ENCODE measurements around the gene TNFSF15. TPM values are rescaled to one million over a fixed set of nuclear protein-coding genes. Genes with fewer than 3 reads are reported as not detected.

Gene TNFSF15
- total and polyA plus RNA-seq, 4 experiments from 2014 or later, result 0.06 to 0.11 TPM; not detected in 2

- Histone ChIP-seq H3K27ac (ENCODE audit: low read depth, low read length) (no peak overlapping the region), H3K4me3 (ENCODE audit: low read length in 2 of 2) (no peak overlapping the region), H3K4me1 (ENCODE audit: insufficient read depth, low read length) (peaks cover 21% of the 10 kb centered on the region), H3K36me3 (ENCODE audit: insufficient read depth, low read length) (no peaks in the 10 kb centered on the region), H3K9me3 (ENCODE audit: control insufficient read depth in 1 of 2, low read length in 2 of 2) (no peaks in the 10 kb centered on the region), H3K27me3 (ENCODE audit: insufficient read depth, low read length) (no peaks in the 10 kb centered on the region)
- intact Hi-C loops (cut with micrococcal nuclease), result no loop called here
- H3K27ac Mint-ChIP-seq, result peak overlapping the region in 3 of 7 donors; percentile 2 to 36 (median 10)
- H3K4me3 Mint-ChIP-seq, result no peak overlapping the region
- DNase-seq, result no peak
- peaks cover 21 to 25% (median 24%) of the 10 kb centered on the region in 4 donors for H3K4me1 Mint-ChIP-seq
- ChIA-PET CTCF (ENCODE audit: partially characterized antibody) (no interaction called here), POLR2A (ENCODE audit: partially characterized antibody) (no interaction called here)
- no peaks in the 10 kb centered on the region for H3K27me3 Mint-ChIP-seq
- H3K36me3 Mint-ChIP-seq, result no peaks in the 10 kb centered on the region
- H3K9me3 Mint-ChIP-seq, result no peaks in the 10 kb centered on the region
These were observed 2.2 kb downstream of the TNFSF15 start for GRCh38 chr9:114803479-114804265.

GRCh38 chr9:114799925-114800324 is 5.9 kb downstream of the TNFSF15 start:
- H3K36me3 Mint-ChIP-seq, result no peaks in the 10 kb centered on the region
- intact Hi-C loops (cut with micrococcal nuclease), result no loop called here

GRCh38 chr9:114799441-114799840 is 6.4 kb downstream of the TNFSF15 start:
- ChIA-PET POLR2A (ENCODE audit: partially characterized antibody) (no interaction called here), CTCF (ENCODE audit: partially characterized antibody) (no interaction called here)
- no peak for DNase-seq
- Histone ChIP-seq H3K27me3 (ENCODE audit: insufficient read depth, low read length) (no peaks in the 10 kb centered on the region), H3K4me1 (ENCODE audit: insufficient read depth, low read length) (no peaks in the 10 kb centered on the region), H3K9me3 (ENCODE audit: control insufficient read depth in 1 of 2, low read length in 2 of 2) (no peaks in the 10 kb centered on the region), H3K4me3 (ENCODE audit: low read length in 2 of 2) (no peak overlapping the region), H3K27ac (ENCODE audit: low read depth, low read length) (no peak overlapping the region), H3K36me3 (ENCODE audit: insufficient read depth, low read length) (no peaks in the 10 kb centered on the region)
- Mint-ChIP-seq H3K4me1 (peaks cover 0 to 3% (median 1%) of the 10 kb centered on the region in 4 donors), H3K9me3 (no peaks in the 10 kb centered on the region), H3K4me3 (no peak overlapping the region), H3K36me3 (no peaks in the 10 kb centered on the region), H3K27me3 (no peaks in the 10 kb centered on the region), H3K27ac (no peak overlapping the region)
- intact Hi-C loops (cut with micrococcal nuclease), result no loop called here

More at GRCh38 chr9:114799925-114800324, 5.9 kb downstream of the TNFSF15 start:
- ChIA-PET CTCF (ENCODE audit: partially characterized antibody) (no interaction called here), POLR2A (ENCODE audit: partially characterized antibody) (no interaction called here)
- Histone ChIP-seq H3K27me3 (ENCODE audit: insufficient read depth, low read length) (no peaks in the 10 kb centered on the region), H3K36me3 (ENCODE audit: insufficient read depth, low read length) (no peaks in the 10 kb centered on the region), H3K4me3 (ENCODE audit: low read length in 2 of 2) (no peak overlapping the region), H3K9me3 (ENCODE audit: control insufficient read depth in 1 of 2, low read length in 2 of 2) (no peaks in the 10 kb centered on the region), H3K27ac (ENCODE audit: low read depth, low read length) (no peak overlapping the region), H3K4me1 (ENCODE audit: insufficient read depth, low read length) (no peaks in the 10 kb centered on the region)
- Mint-ChIP-seq H3K27ac (no peak overlapping the region), H3K4me3 (no peak overlapping the region), H3K27me3 (no peaks in the 10 kb centered on the region), H3K9me3 (no peaks in the 10 kb centered on the region), H3K4me1 (peaks cover 0 to 3% (median 1%) of the 10 kb centered on the region in 4 donors)
- no peak for DNase-seq

GRCh38 chr9:114798780-114799427 is 6.9 kb downstream of the TNFSF15 start:
- H3K36me3 ChIP-seq (ENCODE audit: insufficient read depth, low read length), result no peaks in the 10 kb centered on the region
- no peaks in the 10 kb centered on the region for H3K27me3 ChIP-seq (ENCODE audit: insufficient read depth, low read length)
- no peaks in the 10 kb centered on the region for H3K9me3 ChIP-seq (ENCODE audit: control insufficient read depth in 1 of 2, low read length in 2 of 2)
- H3K27ac ChIP-seq (ENCODE audit: low read depth, low read length), result no peak overlapping the region
- Mint-ChIP-seq H3K9me3 (no peaks in the 10 kb centered on the region), H3K36me3 (no peaks in the 10 kb centered on the region), H3K4me3 (no peak overlapping the region), H3K4me1 (peaks cover 0 to 3% (median 1%) of the 10 kb centered on the region in 4 donors), H3K27me3 (no peaks in the 10 kb centered on the region), H3K27ac (no peak overlapping the region)
- H3K4me1 ChIP-seq (ENCODE audit: insufficient read depth, low read length), result no peaks in the 10 kb centered on the region
- intact Hi-C loops (cut with micrococcal nuclease), result no loop called here
- DNase-seq, result no peak
- no peak overlapping the region for H3K4me3 ChIP-seq (ENCODE audit: low read length in 2 of 2)
- POLR2A ChIA-PET (ENCODE audit: partially characterized antibody), result no interaction called here
- CTCF ChIA-PET (ENCODE audit: partially characterized antibody), result no interaction called here

GRCh38 chr9:114798101-114798500 is 7.7 kb downstream of the TNFSF15 start:
- no peak overlapping the region for H3K27ac ChIP-seq (ENCODE audit: low read depth, low read length)
- H3K4me1 ChIP-seq (ENCODE audit: insufficient read depth, low read length), result no peaks in the 10 kb centered on the region
- H3K27me3 ChIP-seq (ENCODE audit: insufficient read depth, low read length), result no peaks in the 10 kb centered on the region
- Mint-ChIP-seq H3K4me3 (no peak overlapping the region), H3K9me3 (no peaks in the 10 kb centered on the region), H3K36me3 (no peaks in the 10 kb centered on the region), H3K4me1 (peaks cover 0 to 3% (median 1%) of the 10 kb centered on the region in 4 donors), H3K27ac (no peak overlapping the region), H3K27me3 (no peaks in the 10 kb centered on the region)
- no peaks in the 10 kb centered on the region for H3K36me3 ChIP-seq (ENCODE audit: insufficient read depth, low read length)
- no peaks in the 10 kb centered on the region for H3K9me3 ChIP-seq (ENCODE audit: control insufficient read depth in 1 of 2, low read length in 2 of 2)
- no peak for DNase-seq
- no peak overlapping the region for H3K4me3 ChIP-seq (ENCODE audit: low read length in 2 of 2)
- intact Hi-C loops (cut with micrococcal nuclease), result no loop called here
- ChIA-PET CTCF (ENCODE audit: partially characterized antibody) (no interaction called here), POLR2A (ENCODE audit: partially characterized antibody) (no interaction called here)

- Histone ChIP-seq H3K27me3 (ENCODE audit: insufficient read depth, low read length) (no peaks in the 10 kb centered on the region), H3K4me1 (ENCODE audit: insufficient read depth, low read length) (no peaks in the 10 kb centered on the region), H3K4me3 (ENCODE audit: low read length in 2 of 2) (no peak overlapping the region), H3K27ac (ENCODE audit: low read depth, low read length) (no peak overlapping the region), H3K36me3 (ENCODE audit: insufficient read depth, low read length) (no peaks in the 10 kb centered on the region), H3K9me3 (ENCODE audit: control insufficient read depth in 1 of 2, low read length in 2 of 2) (no peaks in the 10 kb centered on the region)
- Mint-ChIP-seq H3K4me3 (no peak overlapping the region), H3K4me1 (no peaks in the 10 kb centered on the region), H3K9me3 (peaks cover 0 to 2% (median 0%) of the 10 kb centered on the region in 8 donors), H3K27me3 (no peaks in the 10 kb centered on the region), H3K27ac (no peak overlapping the region), H3K36me3 (no peaks in the 10 kb centered on the region)
- CTCF ChIA-PET (ENCODE audit: partially characterized antibody), result interaction anchor here (1.6 kb wide), 1 partner anchor 117 kb away, joined by 3 read pairs; no protein-coding TSS in a partner anchor
- POLR2A ChIA-PET (ENCODE audit: partially characterized antibody), result no interaction called here
- no peak for DNase-seq
- intact Hi-C loops (cut with micrococcal nuclease), result no loop called here
These were observed 13.4 kb downstream of the TNFSF15 start for GRCh38 chr9:114792396-114792795.

GRCh38 chr9:114791736-114792135 is 14.1 kb downstream of the TNFSF15 start:
- no peaks in the 10 kb centered on the region for H3K36me3 ChIP-seq (ENCODE audit: insufficient read depth, low read length)
- no peak overlapping the region for H3K4me3 ChIP-seq (ENCODE audit: low read length in 2 of 2)
- ChIA-PET CTCF (ENCODE audit: partially characterized antibody) (no interaction called here), POLR2A (ENCODE audit: partially characterized antibody) (no interaction called here)
- Mint-ChIP-seq H3K27me3 (no peaks in the 10 kb centered on the region), H3K9me3 (peaks cover 0 to 2% (median 0%) of the 10 kb centered on the region in 8 donors), H3K4me1 (no peaks in the 10 kb centered on the region), H3K4me3 (no peak overlapping the region), H3K27ac (peak overlapping the region in 1 of 7 donors; percentile 39), H3K36me3 (no peaks in the 10 kb centered on the region)
- DNase-seq, result no peak
- H3K27me3 ChIP-seq (ENCODE audit: insufficient read depth, low read length), result no peaks in the 10 kb centered on the region
- no peaks in the 10 kb centered on the region for H3K9me3 ChIP-seq (ENCODE audit: control insufficient read depth in 1 of 2, low read length in 2 of 2)
- no peak overlapping the region for H3K27ac ChIP-seq (ENCODE audit: low read depth, low read length)
- H3K4me1 ChIP-seq (ENCODE audit: insufficient read depth, low read length), result no peaks in the 10 kb centered on the region
- intact Hi-C loops (cut with micrococcal nuclease), result no loop called here
